H1 (cell line): ENCODE results near the gene LRRC23. TPM values are rescaled to one million over a fixed set of nuclear protein-coding genes. Genes with fewer than 3 reads are reported as not detected.
A peak's percentile ranks its signal among the peaks of the same experiment; 100 is the strongest.

ENCODE experiments used
- CTCF ChIA-PET: fragments of 300-600 bp; sonication (Branson Sonifier 250); formaldehyde crosslinking; loops from one replicate; lab custom pipeline; 2021; ENCODE audit not compliant: partially characterized antibody; lab: Charles Lee
- POLR2A ChIA-PET: fragments of 300-600 bp; sonication (Branson Sonifier 250); formaldehyde crosslinking; loops from one replicate; lab custom pipeline; 2021; ENCODE audit warnings: inconsistent platforms; ENCODE audit not compliant: partially characterized antibody; lab: Charles Lee
- DNase-seq, 2 experiments: peaks; one replicate each; pipeline versions ENCODE4 v3.0.0 to v3.0.0-alpha.2; 2010 to 2022; ENCODE audit warnings: low spot score in 2 of 2, low read depth in 1 of 2, mixed read lengths in 1 of 2
- FAIRE-seq: peaks from 2 replicates; lab custom pipeline; 2011; peaks lifted over from hg19 to GRCh38; lab: Jason Lieb, UNC
- H2AFZ ChIP-seq: 2 replicates; pipeline ENCODE4 v1.8.1; 2012; ENCODE audit warnings: low read length, inconsistent platforms
- H2AK5ac ChIP-seq: 2 replicates; pipeline ENCODE4 v1.6.1; 2013; ENCODE audit warnings: low read depth, low read length
- H2BK120ac ChIP-seq: replicated peaks from 2 replicates; pipeline ENCODE3; 2013; ENCODE audit warnings: low read depth, low read length, inconsistent platforms
- H2BK12ac ChIP-seq: 2 replicates; pipeline ENCODE4 v1.6.1; 2013; ENCODE audit warnings: low read depth, low read length
- H2BK15ac ChIP-seq: 2 replicates; pipeline ENCODE4 v1.6.1; 2013; ENCODE audit warnings: low read length
- H2BK20ac ChIP-seq: 2 replicates; pipeline ENCODE4 v1.6.1; 2013; ENCODE audit warnings: low read length
- H2BK5ac ChIP-seq: 2 replicates; pipeline ENCODE4 v1.6.1; 2013; ENCODE audit warnings: low read depth, low read length
- H3K14ac ChIP-seq: 2 replicates; pipeline ENCODE4 v1.6.1; 2013; ENCODE audit warnings: inconsistent platforms; ENCODE audit not compliant: insufficient read length
- H3K18ac ChIP-seq: 2 replicates; pipeline ENCODE4 v1.6.1; 2013; ENCODE audit warnings: low read length; ENCODE audit errors: extremely low read depth
- H3K23ac ChIP-seq: 2 replicates; pipeline ENCODE4 v1.6.1; 2013; ENCODE audit warnings: inconsistent platforms; ENCODE audit not compliant: insufficient read length
- H3K23me2 ChIP-seq: 2 replicates; pipeline ENCODE4 v1.6.1; 2013; ENCODE audit warnings: low read depth, low read length
- H3K27ac ChIP-seq: 2 replicates; pipeline ENCODE4 v1.6.1; 2011; ENCODE audit warnings: low read depth, low read length, inconsistent platforms
- H3K27me3 ChIP-seq, 4 experiments: replicated peaks in 1 of 4; 1 replicate in 1 of 4; 2 replicates in 3 of 4; pipeline versions ENCODE4 v1.6.1 to v1.8.1; 2011 to 2013; ENCODE audit warnings: low read length in 3 of 4, mild to moderate bottlenecking in 3 of 4, inconsistent platforms in 2 of 4, mixed read lengths in 2 of 4, moderate library complexity in 1 of 4; ENCODE audit not compliant: control insufficient read depth in 3 of 4, insufficient read depth in 3 of 4; ENCODE audit errors: extremely low read depth in 1 of 4
- H3K36me3 ChIP-seq, 4 experiments: 2 replicates each; pipeline versions ENCODE4 v1.6.1 to v1.8.1; 2011 to 2013; ENCODE audit warnings: mild to moderate bottlenecking in 4 of 4, low read length in 3 of 4, moderate library complexity in 2 of 4, control low read depth in 1 of 4, inconsistent platforms in 1 of 4; ENCODE audit not compliant: insufficient read depth in 4 of 4, control insufficient read depth in 2 of 4
- H3K4ac ChIP-seq: replicated peaks from 2 replicates; pipeline ENCODE3; 2013; ENCODE audit warnings: low read length, low read depth, mixed read lengths, inconsistent platforms; ENCODE audit not compliant: insufficient read length
- H3K4me1 ChIP-seq, 4 experiments: replicated peaks in 1 of 4; 1 replicate in 1 of 4; 2 replicates in 3 of 4; pipeline versions ENCODE4 v1.6.1 to v1.8.1; 2011 to 2013; ENCODE audit warnings: low read length in 3 of 4, inconsistent platforms in 2 of 4, mixed read lengths in 1 of 4; ENCODE audit not compliant: insufficient read depth in 4 of 4, control insufficient read depth in 3 of 4
- H3K4me2 ChIP-seq, 2 experiments: 2 replicates each; pipeline versions ENCODE4 v1.6.1 to v1.8.1; 2011 to 2013; ENCODE audit warnings: low read depth in 2 of 2, low read length in 2 of 2, control low read depth in 1 of 2, inconsistent platforms in 1 of 2, mild to moderate bottlenecking in 1 of 2; ENCODE audit not compliant: insufficient read depth in 1 of 2
- H3K4me3 ChIP-seq, 4 experiments: fragments of 200-600, 300-600 bp in 1 of 4; sonication (generic), shearing (Covaris generic), sonication (Bioruptor Twin) in 1 of 4; 2 replicates each; pipeline versions ENCODE4 v1.5.1 to v1.8.1; 2011 to 2016; ENCODE audit warnings: low read length in 4 of 4, low read depth in 3 of 4, control low read depth in 2 of 4, inconsistent platforms in 2 of 4, mild to moderate bottlenecking in 2 of 4, mixed read lengths in 1 of 4, moderate library complexity in 1 of 4; ENCODE audit not compliant: insufficient read depth in 2 of 4; ENCODE audit errors: extremely low read depth in 1 of 4
- H3K56ac ChIP-seq: replicated peaks from 2 replicates; pipeline ENCODE3; 2013; ENCODE audit warnings: low read depth, mild to moderate bottlenecking, mixed read lengths, low read length, inconsistent platforms; ENCODE audit not compliant: insufficient read length
- H3K79me1 ChIP-seq: 2 replicates; pipeline ENCODE4 v1.6.1; 2013; ENCODE audit warnings: low read depth, low read length, control low read depth
- H3K79me2 ChIP-seq, 2 experiments: 2 replicates each; pipeline versions ENCODE4 v1.6.1 to v1.8.1; 2012 to 2013; ENCODE audit warnings: low read length in 2 of 2, mild to moderate bottlenecking in 2 of 2, inconsistent platforms in 1 of 2; ENCODE audit not compliant: insufficient read depth in 2 of 2, control insufficient read depth in 1 of 2
- H3K9ac ChIP-seq, 4 experiments: replicated peaks in 1 of 4; 1 replicate in 1 of 4; 2 replicates in 3 of 4; pipeline versions ENCODE4 v1.6.1 to v1.8.1; 2011 to 2013; ENCODE audit warnings: low read depth in 3 of 4, low read length in 3 of 4, control low read depth in 2 of 4, mild to moderate bottlenecking in 2 of 4, moderate library complexity in 2 of 4, inconsistent platforms in 1 of 4; ENCODE audit errors: extremely low read depth in 1 of 4
- H3K9me3 ChIP-seq, 2 experiments: 2 replicates each; pipeline versions ENCODE4 v1.6.1 to v1.8.1; 2012 to 2013; ENCODE audit warnings: mild to moderate bottlenecking in 2 of 2, moderate library complexity in 2 of 2, control low read depth in 1 of 2, inconsistent platforms in 1 of 2, low read depth in 1 of 2, low read length in 1 of 2, mixed read lengths in 1 of 2; ENCODE audit not compliant: insufficient read depth in 2 of 2
- H4K20me1 ChIP-seq, 2 experiments: replicated peaks in 1 of 2; 2 replicates each; pipeline versions ENCODE3 to v1.8.1; 2011 to 2013; ENCODE audit warnings: inconsistent platforms in 2 of 2, low read length in 2 of 2, mild to moderate bottlenecking in 1 of 2; ENCODE audit not compliant: insufficient read depth in 2 of 2, control insufficient read depth in 1 of 2
- H4K5ac ChIP-seq: 2 replicates; pipeline ENCODE4 v1.6.1; 2013; ENCODE audit warnings: low read length, low read depth, mixed read lengths, inconsistent platforms; ENCODE audit not compliant: insufficient read length
- H4K8ac ChIP-seq: 2 replicates; pipeline ENCODE4 v1.8.0; 2013; ENCODE audit warnings: mild to moderate bottlenecking, moderate library complexity, low read length, inconsistent platforms; ENCODE audit not compliant: insufficient read depth; ENCODE audit errors: extremely low read depth
- H4K91ac ChIP-seq: replicated peaks from 2 replicates; pipeline ENCODE3; 2013; ENCODE audit warnings: low read length, mixed read lengths, inconsistent platforms; ENCODE audit not compliant: insufficient read length
- BCL11A ChIP-seq, 2 experiments: IDR thresholded peaks; one replicate each; pipeline ENCODE4 v1.6.1; 2011; ENCODE audit warnings: low read depth in 2 of 2, low read length in 2 of 2, mild to moderate bottlenecking in 2 of 2
- CTBP2 ChIP-seq: IDR thresholded peaks from 2 replicates; pipeline ENCODE4 v1.7.0; 2011; ENCODE audit warnings: borderline replicate concordance, mild to moderate bottlenecking, moderate library complexity, mixed read lengths, low read length; ENCODE audit not compliant: insufficient read depth, insufficient read length
- EGR1 ChIP-seq: IDR thresholded peaks from 2 replicates; pipeline ENCODE4 v1.6.1; 2011; ENCODE audit warnings: low read depth, low read length, borderline replicate concordance
- FOSL1 ChIP-seq: IDR thresholded peaks from 2 replicates; pipeline ENCODE4 v1.6.1; 2011; ENCODE audit warnings: mild to moderate bottlenecking, low read depth, low read length, moderate library complexity; ENCODE audit not compliant: insufficient read depth
- RBBP5 ChIP-seq: IDR thresholded peaks from 2 replicates; pipeline ENCODE4 v1.7.1; 2012; ENCODE audit warnings: low read depth, mild to moderate bottlenecking, inconsistent platforms, low read length, moderate library complexity, borderline replicate concordance
- SUZ12 ChIP-seq: fragments of 200-600 bp; sonication (generic); IDR thresholded peaks from 2 replicates; pipeline ENCODE4 v1.6.1; 2012; ENCODE audit warnings: mild to moderate bottlenecking, inconsistent platforms, low read length, moderate library complexity, mixed read lengths
- TBP ChIP-seq: IDR thresholded peaks from 2 replicates; pipeline ENCODE4 v1.6.1; 2011; ENCODE audit warnings: low read depth, low read length, improper control_type of control experiment
- TEAD4 ChIP-seq: IDR thresholded peaks from 2 replicates; pipeline ENCODE4 v1.6.1; 2012; ENCODE audit warnings: low read depth, low read length, inconsistent platforms, mixed read lengths
- WGBS, 2 experiments: shearing (Covaris generic) in 1 of 2; methylation state at CpG; one replicate each; pipeline versions ENCODE4 v1.1.6 to v1.1.7; 2013 to 2015; ENCODE audit warnings: low lambda C conversion rate in 2 of 2, mixed read lengths in 2 of 2, inconsistent platforms in 1 of 2, low coverage in 1 of 2, missing lambda C conversion rate in 1 of 2; ENCODE audit not compliant: insufficient replicate concordance in 2 of 2, insufficient coverage in 1 of 2, insufficient read length in 1 of 2; ENCODE audit errors: extremely low coverage in 1 of 2, missing lambda C conversion rate in 1 of 2; 5-methylcytosine and 5-hydroxymethylcytosine counted together
- polyA plus RNA-seq, 7 experiments: library from polyadenylated mRNA; depleted of rRNA in 3 of 7; stranded (reverse) in 5 of 7; unstranded in 2 of 7; fragments of >200 nt in 5 of 7; fragments of 200-250 nt in 2 of 7; gene quantifications; 1 replicate in 5 of 7; 2 replicates in 1 of 7; 4 replicates in 1 of 7; pipeline versions ENCODE4 v1.2.1 to v1.2.3, GENCODE V29; 2011 to 2013; ENCODE audit warnings: missing spikeins in 2 of 7, mixed read lengths in 2 of 7
- total RNA-seq: library from RNA; stranded (reverse); fragmentation: NEBNext Ultra II Directional; extraction: Animal tissue kit (Norgen Biotek cat#: 25700); gene quantifications from 2 replicates; pipeline ENCODE4 v1.2.1, GENCODE V29; 2021
- TF ChIP-seq, protein P1 (sequence below): IDR thresholded peaks from 2 replicates; pipeline ENCODE4 v1.6.1; 2012; ENCODE audit warnings: inconsistent platforms

Gene LRRC23
- total and polyA plus RNA-seq, 2 of the 8 experiments (the other 6 are each of a cell fraction or from before 2014, with no cell fraction given) = 2.5 to 3.6 TPM

DNA sequence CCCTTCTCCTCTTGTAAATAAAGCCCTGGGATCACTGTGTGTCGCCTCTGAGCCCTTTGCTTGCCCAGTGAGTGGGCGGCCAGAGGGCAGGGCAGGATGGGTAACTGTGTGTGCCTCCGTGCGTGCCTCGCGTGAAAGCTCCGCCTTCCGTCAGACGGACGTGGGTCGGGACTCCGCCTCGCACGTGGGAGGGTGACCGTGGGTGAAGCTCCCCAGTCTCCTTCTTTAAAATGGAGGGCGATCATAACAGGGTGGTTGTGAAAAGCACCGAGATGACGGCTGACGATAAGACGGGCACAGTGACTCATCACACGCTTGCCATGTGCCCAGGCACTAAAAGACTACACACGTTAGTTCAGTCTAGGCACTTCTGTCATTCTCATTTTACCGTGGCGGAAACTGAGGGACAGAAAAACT, 56.7 kb downstream of the LRRC23 start:
- POLR2A ChIA-PET = interaction anchor here (0.7 to 44.0 kb wide), 13 partner anchors 8 to 147 kb away, joined by 3 to 1596 read pairs (median 4); partner anchors contain the start of genes ATN1, C12orf57, C1RL and EMG1
- Histone ChIP-seq H4K8ac (peak overlapping the region; percentile 66; the same call in 1 of the 2 replicates), H4K20me1 (no peaks in the 10 kb centered on the region), H2BK20ac (peak overlapping the region; percentile 67), H3K9me3 (no peaks in the 10 kb centered on the region), H3K23me2 (peaks cover 16% of the 10 kb centered on the region; the same call in 1 of the 2 replicates), H3K4ac (peak overlapping the region; percentile 94), H3K23ac (no peak overlapping the region), H4K91ac (peak overlapping the region; percentile 97), H3K79me1 (no peaks in the 10 kb centered on the region), H2BK15ac (peak overlapping the region; percentile 93; the same call in 1 of the 2 replicates), H2AK5ac (peak overlapping the region; percentile 76; the same call in 1 of the 2 replicates)
- FAIRE-seq (no peak), DNase-seq (no peak)
- TF ChIP-seq TEAD4 = no peak
- no peak for TF ChIP-seq BCL11A (IDR thresholded peaks at IDR 0.05; ENCODE audit: low read depth in 2 of 2, low read length in 2 of 2)
- TF ChIP-seq TBP = no peak
- TF ChIP-seq CTBP2 = no peak
- TF ChIP-seq FOSL1 = no peak
- TF ChIP-seq SUZ12 = no peak
- peak; percentile 64; the same call in 1 of the 2 replicates for TF ChIP-seq EGR1
- no peak for TF ChIP-seq RBBP5
- TF ChIP-seq, protein P1, sequence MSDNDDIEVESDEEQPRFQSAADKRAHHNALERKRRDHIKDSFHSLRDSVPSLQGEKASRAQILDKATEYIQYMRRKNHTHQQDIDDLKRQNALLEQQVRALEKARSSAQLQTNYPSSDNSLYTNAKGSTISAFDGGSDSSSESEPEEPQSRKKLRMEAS = peak; percentile 35; the same call in 1 of the 2 replicates
- TF ChIP-seq, all 59 proteins: peak for 2
- Histone ChIP-seq H2BK12ac (peak overlapping the region; percentile 94), H3K36me3 (peaks cover 2 to 16% (median 8%) of the 10 kb centered on the region in 4 experiments; a peak in 7 of 8 replicates), H2BK120ac (peak overlapping the region; percentile 84), H3K56ac (peak overlapping the region; percentile 79), H3K4me2 (peak overlapping the region; percentile 66 to 93), H4K5ac (peak overlapping the region; percentile 35), H3K79me2 (peaks cover 0 to 14% of the 10 kb centered on the region in 2 experiments; a peak in 2 of 4 replicates), H3K9ac (peak overlapping the region in 1 of 4 experiments; percentile 29; a peak in 1 of 7 replicates), H3K27ac (peak overlapping the region; percentile 51; the same call in 1 of the 2 replicates), H3K4me3 (peak overlapping the region in 2 of 4 experiments; percentile 68 to 79; a peak in 4 of 8 replicates), H3K27me3 (no peaks in the 10 kb centered on the region), H2AFZ (no peak overlapping the region), H3K4me1 (peaks cover 12 to 37% (median 30%) of the 10 kb centered on the region in 4 experiments), H3K18ac (peak overlapping the region; percentile 63; the same call in 1 of the 2 replicates), H3K14ac (no peak overlapping the region), H2BK5ac (peak overlapping the region; percentile 85; the same call in 1 of the 2 replicates)
- CTCF ChIA-PET = interaction anchor here (0.8 to 12.2 kb wide), 26 partner anchors 8 to 184 kb away, joined by 3 to 277 read pairs (median 6); partner anchors contain the start of genes C12orf57, LPCAT3, PHB2 and PTPN6
- 55% methylated on average over 24 of the region's 24 CpGs; no CpG with 5 or more reads in 1 of the 2 experiments for WGBS, 2 experiments
